H1 (cell line): ENCODE results near the gene ADAMTS17. TPM values are rescaled to one million over a fixed set of nuclear protein-coding genes. Genes with fewer than 3 reads are reported as not detected.
A peak's percentile ranks its signal among the peaks of the same experiment; 100 is the strongest.

Experiments
- CTCF ChIA-PET: fragments of 300-600 bp; sonication (Branson Sonifier 250); formaldehyde crosslinking; loops from one replicate; lab custom pipeline; 2021; ENCODE audit not compliant: partially characterized antibody; lab: Charles Lee
- POLR2A ChIA-PET: fragments of 300-600 bp; sonication (Branson Sonifier 250); formaldehyde crosslinking; loops from one replicate; lab custom pipeline; 2021; ENCODE audit warnings: inconsistent platforms; ENCODE audit not compliant: partially characterized antibody; lab: Charles Lee
- DNase-seq, 2 experiments: peaks; one replicate each; pipeline versions ENCODE4 v3.0.0 to v3.0.0-alpha.2; 2010 to 2022; ENCODE audit warnings: low spot score in 2 of 2, low read depth in 1 of 2, mixed read lengths in 1 of 2
- FAIRE-seq: peaks from 2 replicates; lab custom pipeline; 2011; peaks lifted over from hg19 to GRCh38; lab: Jason Lieb, UNC
- H2AFZ ChIP-seq: 2 replicates; pipeline ENCODE4 v1.8.1; 2012; ENCODE audit warnings: low read length, inconsistent platforms
- H2AK5ac ChIP-seq: 2 replicates; pipeline ENCODE4 v1.6.1; 2013; ENCODE audit warnings: low read depth, low read length
- H2BK120ac ChIP-seq: replicated peaks from 2 replicates; pipeline ENCODE3; 2013; ENCODE audit warnings: low read depth, low read length, inconsistent platforms
- H2BK12ac ChIP-seq: 2 replicates; pipeline ENCODE4 v1.6.1; 2013; ENCODE audit warnings: low read depth, low read length
- H2BK15ac ChIP-seq: 2 replicates; pipeline ENCODE4 v1.6.1; 2013; ENCODE audit warnings: low read length
- H2BK20ac ChIP-seq: 2 replicates; pipeline ENCODE4 v1.6.1; 2013; ENCODE audit warnings: low read length
- H2BK5ac ChIP-seq: 2 replicates; pipeline ENCODE4 v1.6.1; 2013; ENCODE audit warnings: low read depth, low read length
- H3K14ac ChIP-seq: 2 replicates; pipeline ENCODE4 v1.6.1; 2013; ENCODE audit warnings: inconsistent platforms; ENCODE audit not compliant: insufficient read length
- H3K18ac ChIP-seq: 2 replicates; pipeline ENCODE4 v1.6.1; 2013; ENCODE audit warnings: low read length; ENCODE audit errors: extremely low read depth
- H3K23ac ChIP-seq: 2 replicates; pipeline ENCODE4 v1.6.1; 2013; ENCODE audit warnings: inconsistent platforms; ENCODE audit not compliant: insufficient read length
- H3K23me2 ChIP-seq: 2 replicates; pipeline ENCODE4 v1.6.1; 2013; ENCODE audit warnings: low read depth, low read length
- H3K27ac ChIP-seq: 2 replicates; pipeline ENCODE4 v1.6.1; 2011; ENCODE audit warnings: low read depth, low read length, inconsistent platforms
- H3K27me3 ChIP-seq, 4 experiments: replicated peaks in 1 of 4; 1 replicate in 1 of 4; 2 replicates in 3 of 4; pipeline versions ENCODE4 v1.6.1 to v1.8.1; 2011 to 2013; ENCODE audit warnings: low read length in 3 of 4, mild to moderate bottlenecking in 3 of 4, inconsistent platforms in 2 of 4, mixed read lengths in 2 of 4, moderate library complexity in 1 of 4; ENCODE audit not compliant: control insufficient read depth in 3 of 4, insufficient read depth in 3 of 4; ENCODE audit errors: extremely low read depth in 1 of 4
- H3K36me3 ChIP-seq, 4 experiments: 2 replicates each; pipeline versions ENCODE4 v1.6.1 to v1.8.1; 2011 to 2013; ENCODE audit warnings: mild to moderate bottlenecking in 4 of 4, low read length in 3 of 4, moderate library complexity in 2 of 4, control low read depth in 1 of 4, inconsistent platforms in 1 of 4; ENCODE audit not compliant: insufficient read depth in 4 of 4, control insufficient read depth in 2 of 4
- H3K4ac ChIP-seq: replicated peaks from 2 replicates; pipeline ENCODE3; 2013; ENCODE audit warnings: low read length, low read depth, mixed read lengths, inconsistent platforms; ENCODE audit not compliant: insufficient read length
- H3K4me1 ChIP-seq, 4 experiments: replicated peaks in 1 of 4; 1 replicate in 1 of 4; 2 replicates in 3 of 4; pipeline versions ENCODE4 v1.6.1 to v1.8.1; 2011 to 2013; ENCODE audit warnings: low read length in 3 of 4, inconsistent platforms in 2 of 4, mixed read lengths in 1 of 4; ENCODE audit not compliant: insufficient read depth in 4 of 4, control insufficient read depth in 3 of 4
- H3K4me2 ChIP-seq, 2 experiments: 2 replicates each; pipeline versions ENCODE4 v1.6.1 to v1.8.1; 2011 to 2013; ENCODE audit warnings: low read depth in 2 of 2, low read length in 2 of 2, control low read depth in 1 of 2, inconsistent platforms in 1 of 2, mild to moderate bottlenecking in 1 of 2; ENCODE audit not compliant: insufficient read depth in 1 of 2
- H3K4me3 ChIP-seq, 4 experiments: fragments of 200-600, 300-600 bp in 1 of 4; sonication (generic), shearing (Covaris generic), sonication (Bioruptor Twin) in 1 of 4; 2 replicates each; pipeline versions ENCODE4 v1.5.1 to v1.8.1; 2011 to 2016; ENCODE audit warnings: low read length in 4 of 4, low read depth in 3 of 4, control low read depth in 2 of 4, inconsistent platforms in 2 of 4, mild to moderate bottlenecking in 2 of 4, mixed read lengths in 1 of 4, moderate library complexity in 1 of 4; ENCODE audit not compliant: insufficient read depth in 2 of 4; ENCODE audit errors: extremely low read depth in 1 of 4
- H3K56ac ChIP-seq: replicated peaks from 2 replicates; pipeline ENCODE3; 2013; ENCODE audit warnings: low read depth, mild to moderate bottlenecking, mixed read lengths, low read length, inconsistent platforms; ENCODE audit not compliant: insufficient read length
- H3K79me1 ChIP-seq: 2 replicates; pipeline ENCODE4 v1.6.1; 2013; ENCODE audit warnings: low read depth, low read length, control low read depth
- H3K79me2 ChIP-seq, 2 experiments: 2 replicates each; pipeline versions ENCODE4 v1.6.1 to v1.8.1; 2012 to 2013; ENCODE audit warnings: low read length in 2 of 2, mild to moderate bottlenecking in 2 of 2, inconsistent platforms in 1 of 2; ENCODE audit not compliant: insufficient read depth in 2 of 2, control insufficient read depth in 1 of 2
- H3K9ac ChIP-seq, 4 experiments: replicated peaks in 1 of 4; 1 replicate in 1 of 4; 2 replicates in 3 of 4; pipeline versions ENCODE4 v1.6.1 to v1.8.1; 2011 to 2013; ENCODE audit warnings: low read depth in 3 of 4, low read length in 3 of 4, control low read depth in 2 of 4, mild to moderate bottlenecking in 2 of 4, moderate library complexity in 2 of 4, inconsistent platforms in 1 of 4; ENCODE audit errors: extremely low read depth in 1 of 4
- H3K9me3 ChIP-seq, 2 experiments: 2 replicates each; pipeline versions ENCODE4 v1.6.1 to v1.8.1; 2012 to 2013; ENCODE audit warnings: mild to moderate bottlenecking in 2 of 2, moderate library complexity in 2 of 2, control low read depth in 1 of 2, inconsistent platforms in 1 of 2, low read depth in 1 of 2, low read length in 1 of 2, mixed read lengths in 1 of 2; ENCODE audit not compliant: insufficient read depth in 2 of 2
- H4K20me1 ChIP-seq, 2 experiments: replicated peaks in 1 of 2; 2 replicates each; pipeline versions ENCODE3 to v1.8.1; 2011 to 2013; ENCODE audit warnings: inconsistent platforms in 2 of 2, low read length in 2 of 2, mild to moderate bottlenecking in 1 of 2; ENCODE audit not compliant: insufficient read depth in 2 of 2, control insufficient read depth in 1 of 2
- H4K5ac ChIP-seq: 2 replicates; pipeline ENCODE4 v1.6.1; 2013; ENCODE audit warnings: low read length, low read depth, mixed read lengths, inconsistent platforms; ENCODE audit not compliant: insufficient read length
- H4K8ac ChIP-seq: 2 replicates; pipeline ENCODE4 v1.8.0; 2013; ENCODE audit warnings: mild to moderate bottlenecking, moderate library complexity, low read length, inconsistent platforms; ENCODE audit not compliant: insufficient read depth; ENCODE audit errors: extremely low read depth
- H4K91ac ChIP-seq: replicated peaks from 2 replicates; pipeline ENCODE3; 2013; ENCODE audit warnings: low read length, mixed read lengths, inconsistent platforms; ENCODE audit not compliant: insufficient read length
- ATF2 ChIP-seq: IDR thresholded peaks from 2 replicates; pipeline ENCODE4 v1.6.1; 2012; ENCODE audit warnings: low read length, inconsistent platforms
- CTCF ChIP-seq, 3 experiments: IDR thresholded peaks; 1 replicate in 2 of 3; 2 replicates in 1 of 3; pipeline versions ENCODE4 v1.5.1 to v1.6.1; 2011; ENCODE audit warnings: low read length in 3 of 3, mild to moderate bottlenecking in 3 of 3, inconsistent platforms in 2 of 3, low read depth in 1 of 3, moderate library complexity in 1 of 3; ENCODE audit not compliant: insufficient read depth in 1 of 3; ENCODE audit errors: control extremely low read depth in 1 of 3
- TAF1 ChIP-seq: IDR thresholded peaks from 2 replicates; pipeline ENCODE4 v1.6.1; 2011; ENCODE audit warnings: mild to moderate bottlenecking, low read depth, low read length
- TBP ChIP-seq: IDR thresholded peaks from 2 replicates; pipeline ENCODE4 v1.6.1; 2011; ENCODE audit warnings: low read depth, low read length, improper control_type of control experiment
- WGBS, 2 experiments: shearing (Covaris generic) in 1 of 2; methylation state at CpG; one replicate each; pipeline versions ENCODE4 v1.1.6 to v1.1.7; 2013 to 2015; ENCODE audit warnings: low lambda C conversion rate in 2 of 2, mixed read lengths in 2 of 2, inconsistent platforms in 1 of 2, low coverage in 1 of 2, missing lambda C conversion rate in 1 of 2; ENCODE audit not compliant: insufficient replicate concordance in 2 of 2, insufficient coverage in 1 of 2, insufficient read length in 1 of 2; ENCODE audit errors: extremely low coverage in 1 of 2, missing lambda C conversion rate in 1 of 2; 5-methylcytosine and 5-hydroxymethylcytosine counted together
- polyA plus RNA-seq, 7 experiments: library from polyadenylated mRNA; depleted of rRNA in 3 of 7; stranded (reverse) in 5 of 7; unstranded in 2 of 7; fragments of >200 nt in 5 of 7; fragments of 200-250 nt in 2 of 7; gene quantifications; 1 replicate in 5 of 7; 2 replicates in 1 of 7; 4 replicates in 1 of 7; pipeline versions ENCODE4 v1.2.1 to v1.2.3, GENCODE V29; 2011 to 2013; ENCODE audit warnings: missing spikeins in 2 of 7, mixed read lengths in 2 of 7
- total RNA-seq: library from RNA; stranded (reverse); fragmentation: NEBNext Ultra II Directional; extraction: Animal tissue kit (Norgen Biotek cat#: 25700); gene quantifications from 2 replicates; pipeline ENCODE4 v1.2.1, GENCODE V29; 2021

ADAMTS17 gene
- total and polyA plus RNA-seq, 2 of the 8 experiments (the other 6 are each of a cell fraction or from before 2014, with no cell fraction given), result 0.51 to 1.7 TPM

- no peak overlapping the region for H3K23ac ChIP-seq
- DNase-seq (no peak), FAIRE-seq (no peak)
- H3K56ac ChIP-seq, result no peak overlapping the region
- H4K5ac ChIP-seq, result no peak overlapping the region
- no peak overlapping the region for H2BK120ac ChIP-seq
- H3K79me2 ChIP-seq, result no peaks in the 10 kb centered on the region
- peak overlapping the region; percentile 36 for H3K4ac ChIP-seq
- 92% methylated on average over 18 of the region's 18 CpGs; no CpG with 5 or more reads in 1 of the 2 experiments for WGBS, 2 experiments
- H3K36me3 ChIP-seq, result no peaks in the 10 kb centered on the region
- no peak overlapping the region for H3K27ac ChIP-seq
- H2AK5ac ChIP-seq, result peak overlapping the region; percentile 88
- no peaks in the 10 kb centered on the region for H3K79me1 ChIP-seq
- H3K4me1 ChIP-seq, result peaks cover 15 to 27% (median 19%) of the 10 kb centered on the region in 4 experiments
- peak overlapping the region; percentile 51 for H2BK12ac ChIP-seq
- TF ChIP-seq TBP (no peak), TAF1 (no peak), ATF2 (no peak), CTCF (IDR thresholded peaks at IDR 0.05; ENCODE audit: control extremely low read depth in 1 of 3, insufficient read depth in 1 of 3, low read depth in 1 of 3, low read length in 3 of 3) (no peak)
- peak overlapping the region; percentile 90 for H4K91ac ChIP-seq
- peak overlapping the region; percentile 94; the same call in 1 of the 2 replicates for H2BK5ac ChIP-seq
- peak overlapping the region in 1 of 2 experiments; percentile 72; a peak in 1 of 4 replicates for H3K4me2 ChIP-seq
- no peak overlapping the region for H3K9ac ChIP-seq
- no peak overlapping the region for H3K14ac ChIP-seq
- H3K23me2 ChIP-seq, result peaks cover 2% of the 10 kb centered on the region; the same call in 1 of the 2 replicates
- H4K20me1 ChIP-seq, result no peaks in the 10 kb centered on the region
- POLR2A ChIA-PET, result interaction anchor here (2.9 kb wide), 1 partner anchor 10 kb away, joined by 18 read pairs; no protein-coding TSS in a partner anchor
- no peak overlapping the region for H2AFZ ChIP-seq
- CTCF ChIA-PET, result interaction anchor here (1.1 to 5.1 kb wide), 8 partner anchors 14 to 364 kb away, joined by 3 to 42 read pairs (median 6); no protein-coding TSS in a partner anchor
- peaks cover 0 to 6% of the 10 kb centered on the region in 2 experiments; a peak in 2 of 4 replicates for H3K9me3 ChIP-seq
- H3K27me3 ChIP-seq, result no peaks in the 10 kb centered on the region
- peak overlapping the region; percentile 3 for H3K18ac ChIP-seq
- no peak overlapping the region for H4K8ac ChIP-seq
- peak overlapping the region; percentile 88; the same call in 1 of the 2 replicates for H2BK20ac ChIP-seq
- no peak overlapping the region for H3K4me3 ChIP-seq
- peak overlapping the region; percentile 89 for H2BK15ac ChIP-seq
Observed at GRCh38 chr15:99984491-99985243, 357.1 kb downstream of the ADAMTS17 start.
